Measurements from ENCODE around the gene ACY1.

ACY1 gene

DNA sequence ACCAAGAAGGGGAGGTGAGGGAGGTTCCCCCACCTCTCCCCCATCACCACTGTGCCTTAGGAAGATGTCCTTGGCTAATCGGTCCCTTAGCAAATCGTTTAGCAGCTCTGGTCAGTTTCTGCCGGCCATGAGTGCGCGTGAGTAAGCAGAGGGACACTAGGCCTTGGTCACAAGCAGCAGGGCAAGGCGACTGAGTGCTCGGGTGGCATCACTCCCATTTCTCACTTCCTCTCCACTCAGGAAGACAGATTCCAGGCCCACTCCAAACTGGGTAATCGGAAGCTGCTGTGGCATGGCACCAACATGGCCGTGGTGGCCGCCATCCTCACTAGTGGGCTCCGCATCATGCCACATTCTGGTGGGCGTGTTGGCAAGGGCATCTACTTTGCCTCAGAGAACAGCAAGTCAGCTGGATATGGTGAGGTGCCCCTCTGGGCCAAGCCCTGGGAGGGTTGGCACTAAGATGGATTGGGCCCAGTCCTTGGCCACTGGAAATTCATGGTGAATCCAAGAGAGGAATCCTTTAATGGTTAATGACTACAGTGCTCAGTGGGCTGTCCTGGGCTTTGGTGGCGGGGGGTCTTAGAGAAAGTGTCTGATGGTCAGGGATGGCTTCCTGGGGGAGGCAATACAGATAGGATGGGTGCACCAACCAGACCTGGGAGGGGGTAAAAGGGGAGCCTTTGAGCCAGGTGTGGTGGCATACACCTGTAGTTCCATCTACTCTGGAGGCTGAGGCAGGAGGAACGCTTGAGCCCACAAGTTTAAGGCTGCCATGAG is 37.2 kb upstream of the ACY1 start:
- no peak for DNase-seq (ENCODE audit: low spot score)

DNA sequence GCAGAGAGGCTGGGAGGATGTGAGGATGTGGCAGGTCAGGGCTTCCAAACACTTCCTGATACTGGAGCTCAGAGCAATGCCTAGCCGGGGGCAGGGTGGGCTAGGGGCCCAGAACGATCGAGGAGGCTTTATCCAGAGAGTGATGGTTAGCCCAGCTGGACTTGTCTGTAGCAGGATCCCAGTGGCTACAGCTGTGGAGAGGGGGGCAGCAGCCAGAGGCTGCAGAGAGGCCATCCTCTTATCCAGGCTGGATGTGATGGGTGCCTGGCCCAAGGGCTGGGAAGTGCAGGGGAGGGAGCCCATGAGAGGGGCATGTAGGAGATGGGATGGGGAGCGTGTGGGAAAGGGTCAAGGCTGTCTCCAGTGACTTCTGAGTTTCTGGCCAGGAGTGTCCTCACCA is 36.5 kb upstream of the ACY1 start:
- DNase-seq (ENCODE audit: low spot score), result no peak

GRCh38 chr3:51947215-51947900 is 36.0 kb upstream of the ACY1 start:
- DNase-seq (ENCODE audit: low spot score), result no peak

DNA sequence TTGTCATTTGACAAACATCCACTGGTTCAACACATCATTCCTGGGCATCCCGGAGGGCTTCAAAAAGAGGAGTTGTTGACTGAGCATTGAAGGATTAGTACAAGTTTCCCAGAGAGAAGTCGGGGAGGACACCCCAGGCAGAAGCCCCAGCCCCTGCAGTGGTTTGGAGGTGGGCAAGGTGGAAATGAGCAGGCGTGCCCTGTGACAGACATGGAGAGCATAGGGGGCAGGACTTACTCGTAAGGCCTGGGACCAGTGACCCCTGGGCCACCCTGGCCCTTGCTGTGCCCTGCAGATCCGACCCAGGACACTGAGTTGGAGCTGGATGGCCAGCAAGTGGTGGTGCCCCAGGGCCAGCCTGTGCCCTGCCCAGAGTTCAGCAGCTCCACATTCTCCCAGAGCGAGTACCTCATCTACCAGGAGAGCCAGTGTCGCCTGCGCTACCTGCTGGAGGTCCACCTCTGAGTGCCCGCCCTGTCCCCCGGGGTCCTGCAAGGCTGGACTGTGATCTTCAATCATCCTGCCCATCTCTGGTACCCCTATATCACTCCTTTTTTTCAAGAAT is 35.2 kb upstream of the ACY1 start:
- no peak for DNase-seq (ENCODE audit: low spot score)

DNA sequence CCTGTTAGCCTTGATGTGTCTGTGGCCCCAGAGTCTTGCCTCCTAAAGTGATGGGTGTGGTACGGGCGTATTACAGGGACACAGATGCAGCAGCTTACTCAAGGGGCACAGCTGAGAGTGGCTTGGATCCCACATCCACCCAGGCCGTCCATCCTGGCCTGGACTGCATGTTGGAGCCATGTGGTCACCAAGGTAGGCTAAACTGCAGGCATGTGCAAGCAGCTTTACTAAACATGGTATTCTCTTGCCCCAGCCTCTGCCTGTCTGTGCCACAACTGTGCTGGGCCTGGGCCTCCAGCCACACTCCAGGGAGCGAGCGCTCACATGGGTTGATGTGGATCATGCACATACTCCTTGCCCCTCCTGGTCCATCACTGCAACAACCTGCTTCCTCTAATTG is 34.2 kb upstream of the ACY1 start:
- no peak for DNase-seq (ENCODE audit: low spot score)

DNA sequence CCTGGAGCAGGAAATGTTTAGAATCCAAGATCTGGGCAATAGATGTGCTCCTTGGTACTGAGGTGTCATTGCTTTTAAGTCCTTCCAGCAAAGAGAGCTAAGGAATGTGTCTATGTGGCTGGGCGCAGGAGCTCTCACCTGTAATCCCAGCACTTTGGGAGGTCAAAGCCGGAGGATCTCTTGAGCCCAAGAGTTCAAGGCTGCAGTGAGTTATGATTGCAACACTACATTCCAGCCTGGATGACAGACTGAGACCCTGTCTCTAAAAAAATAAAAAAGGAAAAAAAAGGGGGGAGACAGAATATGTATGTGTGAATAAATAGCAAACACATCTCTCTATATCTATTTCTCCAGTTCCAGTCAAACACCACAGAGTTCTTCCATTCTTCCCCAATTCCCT is 32.4 kb upstream of the ACY1 start:
- no peak for DNase-seq (ENCODE audit: low spot score)

- DNase-seq (ENCODE audit: low spot score), result peak; percentile 54
Observed at GRCh38 chr3:51953445-51953844, 29.9 kb upstream of the ACY1 start.

- no peak for DNase-seq (ENCODE audit: low spot score)
Observed at GRCh38 chr3:51954105-51954504, 29.2 kb upstream of the ACY1 start.

DNA sequence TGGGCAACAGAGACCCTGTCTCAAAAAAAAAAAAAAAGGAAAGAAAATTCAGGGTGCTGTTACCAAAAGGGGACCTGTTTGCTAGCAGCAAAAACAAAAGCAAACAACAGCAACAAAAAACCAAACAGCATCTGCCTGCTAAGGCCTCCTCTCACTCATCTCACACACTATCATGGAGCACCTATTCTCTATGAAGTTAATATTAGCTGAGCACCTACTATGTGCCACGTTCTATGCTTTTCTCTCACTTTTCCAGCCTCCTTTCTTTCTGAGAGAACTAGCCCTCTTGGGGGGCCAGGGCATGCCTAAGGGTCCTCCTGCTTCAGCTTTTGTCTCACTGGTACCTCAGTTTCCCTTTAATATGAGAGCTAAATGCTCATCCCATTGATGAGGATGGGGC is 28.6 kb upstream of the ACY1 start:
- DNase-seq (ENCODE audit: low spot score), result no peak

DNA sequence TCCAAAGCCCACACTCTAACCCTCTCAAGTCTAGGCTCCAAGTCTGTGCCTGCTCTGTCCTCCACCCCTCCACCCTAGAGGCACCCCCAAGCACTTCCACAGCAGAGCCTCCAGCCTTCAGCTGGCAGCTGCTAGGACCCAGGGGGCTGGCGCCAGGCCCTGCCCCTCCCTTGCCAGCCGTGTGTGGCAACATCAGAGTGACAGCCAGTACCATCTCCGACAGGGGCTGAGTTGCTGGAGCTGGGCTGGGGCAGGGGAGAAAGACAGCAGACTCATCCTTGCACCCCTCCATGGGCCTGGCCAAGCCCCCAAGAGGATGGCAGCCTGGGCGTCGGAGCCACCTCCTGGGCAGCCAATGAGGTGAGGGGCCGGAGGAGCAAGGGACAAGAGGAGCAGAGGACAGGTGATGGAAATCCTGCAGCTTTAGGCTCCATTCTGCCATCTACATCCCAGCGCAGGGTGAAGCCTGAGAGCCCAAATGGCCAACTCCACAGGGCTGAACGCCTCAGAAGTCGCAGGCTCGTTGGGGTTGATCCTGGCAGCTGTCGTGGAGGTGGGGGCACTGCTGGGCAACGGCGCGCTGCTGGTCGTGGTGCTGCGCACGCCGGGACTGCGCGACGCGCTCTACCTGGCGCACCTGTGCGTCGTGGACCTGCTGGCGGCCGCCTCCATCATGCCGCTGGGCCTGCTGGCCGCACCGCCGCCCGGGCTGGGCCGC is 28.0 kb upstream of the ACY1 start, which contains the start of gene GPR62:
Gene GPR62 (plus strand): TSS at position 207 of the 718 bp plus-strand sequence. CDS start 272 bp downstream, at position 479.
- DNase-seq (ENCODE audit: low spot score), result no peak

GRCh38 chr3:51955893-51956770 is 27.2 kb upstream of the ACY1 start:
- peak; percentile 75 for DNase-seq (ENCODE audit: low spot score)

DNA sequence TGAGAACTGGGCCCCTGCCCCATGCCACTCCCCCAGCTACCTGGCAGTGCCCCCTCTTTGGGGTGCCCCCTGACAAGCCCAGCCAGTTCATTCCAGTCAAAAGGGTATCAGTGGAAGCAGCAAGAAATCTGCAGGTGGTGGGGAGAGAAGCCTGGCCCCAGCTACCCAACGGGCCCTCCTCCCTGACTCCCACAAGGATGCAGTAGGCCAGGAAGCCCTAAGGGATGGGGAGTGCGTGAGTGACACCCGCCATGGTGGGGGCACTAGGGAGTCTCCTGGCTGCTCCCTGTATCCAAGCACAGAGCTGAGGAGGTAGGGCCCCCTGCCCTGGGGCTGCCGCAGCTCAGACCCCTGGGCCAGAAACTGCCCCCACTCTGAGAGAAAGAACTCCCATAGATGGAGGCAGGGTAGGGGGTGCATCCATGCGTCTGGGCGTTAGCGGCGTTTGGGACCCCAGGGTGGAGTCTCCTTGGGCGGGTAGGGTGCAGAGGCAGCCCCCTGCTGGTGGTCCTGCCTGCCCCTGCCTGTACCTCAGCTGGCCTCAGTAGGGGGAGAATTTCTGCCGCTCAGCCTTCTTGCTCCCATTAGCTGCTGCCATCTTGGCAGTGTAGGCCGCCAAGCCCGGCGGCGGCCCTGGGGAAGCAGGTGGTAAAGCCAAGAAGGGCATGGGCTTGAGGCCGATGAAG is 25.7 kb upstream of the ACY1 start:
- DNase-seq (ENCODE audit: low spot score), result no peak

GRCh38 chr3:51958603-51959521 is 24.5 kb upstream of the ACY1 start:
- no peak for DNase-seq (ENCODE audit: low spot score)

GRCh38 chr3:51959651-51960050 is 23.7 kb upstream of the ACY1 start:
- no peak for DNase-seq (ENCODE audit: low spot score)

GRCh38 chr3:51960386-51960785 is 22.9 kb upstream of the ACY1 start:
- DNase-seq (ENCODE audit: low spot score), result no peak

- DNase-seq (ENCODE audit: low spot score), result no peak
Observed at GRCh38 chr3:51961011-51961410, 22.3 kb upstream of the ACY1 start.

- no peak for DNase-seq (ENCODE audit: low spot score)
Observed at GRCh38 chr3:51961602-51962569, 21.4 kb upstream of the ACY1 start.

DNA sequence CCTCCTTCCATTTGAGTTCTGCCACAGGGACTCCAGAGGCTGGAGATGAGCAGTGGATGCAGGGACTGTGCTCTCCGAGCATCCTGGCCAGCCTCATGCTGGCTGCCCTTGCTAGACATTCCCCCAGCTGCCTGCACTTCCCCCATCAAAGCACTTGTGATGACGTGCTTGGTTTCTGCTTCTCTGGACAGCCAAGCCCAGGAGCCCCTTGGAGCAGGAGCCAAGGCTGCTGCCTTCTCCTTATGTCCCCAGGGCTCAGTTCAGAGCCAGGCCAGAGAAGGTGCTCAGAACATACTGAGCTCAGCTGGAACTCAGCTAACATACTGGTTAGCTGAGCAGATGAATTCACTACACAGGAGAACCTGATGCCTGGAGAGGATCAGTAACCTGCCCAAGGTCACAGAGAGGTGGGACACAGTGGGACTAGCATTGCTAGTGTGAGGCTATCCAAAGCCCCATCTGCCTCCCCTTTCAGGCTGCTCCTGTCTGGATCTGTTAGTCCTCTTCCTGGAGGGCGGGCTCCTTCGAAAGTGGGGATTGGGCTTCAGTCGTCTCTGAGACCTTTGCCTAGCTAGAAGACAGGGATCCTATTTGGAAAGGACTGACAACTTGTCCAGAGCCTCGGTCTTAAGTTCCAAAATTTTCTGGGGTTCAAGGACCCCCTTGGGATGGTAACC is 20.3 kb upstream of the ACY1 start:
- no peak for DNase-seq (ENCODE audit: low spot score)

Data from AG08396 (cell line).